HG03439 (cell line): ENCODE results near the gene SDC3.
"Not testable (repeated sequence)": the region's sequence is repeated elsewhere in the genome, so short reads cannot be mapped to it uniquely, and the experiment has no call there.

ENCODE experiments used
- ATAC-seq: cut with Tn5 transposase; IDR thresholded peaks from one replicate; pipeline ENCODE4 v1.9.1; 2021; ENCODE audit warnings: mild to moderate bottlenecking, moderate library complexity; ENCODE audit not compliant: unreplicated experiment

SDC3 gene

GRCh38 chr1:30877205-30877912 is 31.2 kb downstream of the SDC3 start:
- ATAC-seq: no peak

- ATAC-seq: no peak
Measured at GRCh38 chr1:30876451-30877204, 31.9 kb downstream of the SDC3 start.

GRCh38 chr1:30875916-30876315 is 32.6 kb downstream of the SDC3 start:
- ATAC-seq: no peak

GRCh38 chr1:30875197-30875596 is 33.4 kb downstream of the SDC3 start:
- ATAC-seq: no peak

- ATAC-seq: no peak
Measured at GRCh38 chr1:30874176-30874575, 34.4 kb downstream of the SDC3 start.

- ATAC-seq: no peak
Measured at GRCh38 chr1:30872948-30873263, 35.7 kb downstream of the SDC3 start.

GRCh38 chr1:30872033-30872947 is 36.3 kb downstream of the SDC3 start:
- ATAC-seq: no peak

- ATAC-seq: no peak
Measured at GRCh38 chr1:30871276-30871871, 37.2 kb downstream of the SDC3 start.

GRCh38 chr1:30870656-30871055 is 37.9 kb downstream of the SDC3 start:
- no peak for ATAC-seq

- no peak for ATAC-seq
Measured at GRCh38 chr1:30870035-30870434, 38.5 kb downstream of the SDC3 start.

- no peak for ATAC-seq
Measured at GRCh38 chr1:30868833-30869435, 39.6 kb downstream of the SDC3 start.

GRCh38 chr1:30868057-30868456 is 40.5 kb downstream of the SDC3 start:
- not testable (repeated sequence) for ATAC-seq

- ATAC-seq: no peak
Measured at GRCh38 chr1:30867537-30867936, 41.0 kb downstream of the SDC3 start.

GRCh38 chr1:30866594-30866993 is 42.0 kb downstream of the SDC3 start:
- ATAC-seq: no peak

GRCh38 chr1:30864681-30865080 is 43.9 kb downstream of the SDC3 start:
- no peak for ATAC-seq

- ATAC-seq: no peak
Measured at GRCh38 chr1:30863858-30864604, 44.5 kb downstream of the SDC3 start.

GRCh38 chr1:30860320-30860652 is 48.3 kb downstream of the SDC3 start:
- no peak for ATAC-seq

- no peak for ATAC-seq
Measured at GRCh38 chr1:30857964-30858363, 50.6 kb downstream of the SDC3 start.

- no peak for ATAC-seq
Measured at GRCh38 chr1:30857062-30857461, 51.5 kb downstream of the SDC3 start.

- no peak for ATAC-seq
Measured at GRCh38 chr1:30856260-30856790, 52.2 kb downstream of the SDC3 start.
